Lower lobe of right lung (tissue), 2 donors: ENCODE measurements around the gene LETM1. TPM values are rescaled to one million over a fixed set of nuclear protein-coding genes. Genes with fewer than 3 reads are reported as not detected.

Experiments used
- ATAC-seq, 2 donors: fragments of 200-7000 bp; cut with Tn5 transposase; one replicate each; pipeline ENCODE4 v1.9.1; 2020 to 2022; ENCODE audit warnings: mild to moderate bottlenecking in 2 of 2, moderate library complexity in 2 of 2
- DNase-seq: peaks from one replicate; pipeline ENCODE4 v3.0.0-alpha.2; 2020
- H3K27ac ChIP-seq: fragments of 200-600 bp; one replicate; pipeline ENCODE4 v1.8.0; 2022
- H3K27me3 ChIP-seq: fragments of 200-600 bp; one replicate; pipeline ENCODE4 v1.8.0; 2022; ENCODE audit warnings: low read depth
- H3K36me3 ChIP-seq: fragments of 200-600 bp; one replicate; pipeline ENCODE4 v1.8.0; 2022; ENCODE audit warnings: mild to moderate bottlenecking
- H3K4me1 ChIP-seq: fragments of 200-600 bp; one replicate; pipeline ENCODE4 v1.8.0; 2022
- H3K4me3 ChIP-seq: fragments of 200-600 bp; one replicate; pipeline ENCODE4 v1.8.0; 2022; ENCODE audit warnings: mild to moderate bottlenecking
- H3K9me3 ChIP-seq: fragments of 200-600 bp; one replicate; pipeline ENCODE4 v1.8.0; 2022
- CTCF ChIP-seq: fragments of 200-600 bp; IDR thresholded peaks from one replicate; pipeline ENCODE4 v1.8.0; 2022; ENCODE audit warnings: antibody characterized with exemption, mild to moderate bottlenecking
- intact Hi-C: fragments of 100-400 bp; cut with DNase I; formaldehyde crosslinking; loops from one replicate; pipeline ENCODE4 v1.11.0; 2022
- total RNA-seq: library from RNA; stranded (reverse); fragmentation: NEBNext Ultra II Directional; extraction: Animal tissue kit (Norgen Biotek cat#: 25700); gene quantifications from one replicate; pipeline ENCODE4 v1.2.1, GENCODE V29; 2021
- donor health status: DM: no; HTN: yes; CAD: no; lungs with severe emphysema.

Gene LETM1
- total RNA-seq, 1 donor from 2014 or later: 33.6 TPM

GRCh38 chr4:1797298-1797860 is 58.6 kb downstream of the LETM1 start:
- intact Hi-C loops: no loop called here
- ATAC-seq: no peak

GRCh38 chr4:1796486-1797204 is 59.3 kb downstream of the LETM1 start:
- H3K9me3 ChIP-seq: no peaks in the 10 kb centered on the region
- DNase-seq: no peak
- no peak for ATAC-seq
- no peak overlapping the region for H3K4me3 ChIP-seq
- peaks cover 21% of the 10 kb centered on the region for H3K4me1 ChIP-seq
- no peaks in the 10 kb centered on the region for H3K36me3 ChIP-seq
- peaks cover 48% of the 10 kb centered on the region for H3K27me3 ChIP-seq
- H3K27ac ChIP-seq: no peak overlapping the region
- intact Hi-C loops: no loop called here
- no peak for TF ChIP-seq CTCF

More at GRCh38 chr4:1797298-1797860, 58.6 kb downstream of the LETM1 start:
- Histone ChIP-seq H3K4me3 (no peak overlapping the region), H3K4me1 (peaks cover 21% of the 10 kb centered on the region), H3K9me3 (no peaks in the 10 kb centered on the region), H3K27ac (no peak overlapping the region), H3K27me3 (peaks cover 46% of the 10 kb centered on the region), H3K36me3 (no peaks in the 10 kb centered on the region)
- TF ChIP-seq CTCF: no peak
- no peak for DNase-seq

GRCh38 chr4:1795299-1796195 is 60.4 kb downstream of the LETM1 start:
- Histone ChIP-seq H3K4me3 (peak overlapping the region; percentile 64), H3K9me3 (no peaks in the 10 kb centered on the region), H3K27me3 (peaks cover 48% of the 10 kb centered on the region), H3K27ac (no peak overlapping the region), H3K4me1 (peaks cover 21% of the 10 kb centered on the region), H3K36me3 (no peaks in the 10 kb centered on the region)
- TF ChIP-seq CTCF: no peak
- DNase-seq (no peak), ATAC-seq (no peak)
- intact Hi-C loops: no loop called here

GRCh38 chr4:1794809-1795298 is 61.1 kb downstream of the LETM1 start:
- TF ChIP-seq CTCF: no peak
- Histone ChIP-seq H3K27ac (no peak overlapping the region), H3K36me3 (no peaks in the 10 kb centered on the region), H3K4me3 (peak overlapping the region; percentile 64), H3K27me3 (peaks cover 48% of the 10 kb centered on the region), H3K9me3 (no peaks in the 10 kb centered on the region), H3K4me1 (peaks cover 21% of the 10 kb centered on the region)
- ATAC-seq: no peak
- no peak for DNase-seq
- intact Hi-C loops: no loop called here
